HG02943 (cell line): ENCODE results near the gene DKK1.

Source experiments
- ATAC-seq: cut with Tn5 transposase; IDR thresholded peaks from one replicate; pipeline ENCODE4 v1.9.1; 2021; ENCODE audit warnings: mild to moderate bottlenecking, low read depth, moderate library complexity; ENCODE audit not compliant: unreplicated experiment

Gene DKK1

DNA sequence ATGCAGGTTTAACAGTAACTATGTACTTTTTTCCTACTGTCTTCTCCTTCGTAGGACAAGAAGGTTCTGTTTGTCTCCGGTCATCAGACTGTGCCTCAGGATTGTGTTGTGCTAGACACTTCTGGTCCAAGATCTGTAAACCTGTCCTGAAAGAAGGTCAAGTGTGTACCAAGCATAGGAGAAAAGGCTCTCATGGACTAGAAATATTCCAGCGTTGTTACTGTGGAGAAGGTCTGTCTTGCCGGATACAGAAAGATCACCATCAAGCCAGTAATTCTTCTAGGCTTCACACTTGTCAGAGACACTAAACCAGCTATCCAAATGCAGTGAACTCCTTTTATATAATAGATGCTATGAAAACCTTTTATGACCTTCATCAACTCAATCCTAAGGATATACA is 2.4 kb downstream of the DKK1 start:
- no peak for ATAC-seq

DNA sequence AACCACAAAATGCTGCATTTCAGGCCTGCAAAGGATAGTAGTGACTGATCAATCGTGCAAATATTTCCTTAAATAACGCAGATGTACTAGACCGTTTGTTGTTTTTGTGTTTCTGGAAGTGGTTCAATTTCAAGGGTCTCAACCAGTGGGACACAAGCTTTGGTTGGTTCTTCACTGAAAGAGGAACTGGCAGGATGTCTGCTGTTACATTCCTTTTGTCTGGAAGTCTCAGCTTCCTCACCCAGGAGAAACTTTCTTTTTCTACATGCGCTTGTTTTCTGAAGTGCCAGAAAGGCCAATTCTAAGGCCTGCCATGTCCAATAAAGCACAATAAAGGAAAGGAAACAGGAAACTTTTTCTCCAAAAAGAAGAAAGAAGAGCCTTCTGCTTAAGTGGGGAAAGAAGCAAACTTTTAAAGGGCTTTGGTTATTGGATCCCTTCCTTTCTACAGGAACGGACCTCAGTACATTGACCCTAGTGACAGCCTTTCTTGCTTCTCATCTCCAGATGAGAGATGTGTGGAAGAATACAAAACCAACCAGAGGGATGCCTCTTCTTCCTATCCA is 4.1 kb downstream of the DKK1 start:
- ATAC-seq: no peak

DNA sequence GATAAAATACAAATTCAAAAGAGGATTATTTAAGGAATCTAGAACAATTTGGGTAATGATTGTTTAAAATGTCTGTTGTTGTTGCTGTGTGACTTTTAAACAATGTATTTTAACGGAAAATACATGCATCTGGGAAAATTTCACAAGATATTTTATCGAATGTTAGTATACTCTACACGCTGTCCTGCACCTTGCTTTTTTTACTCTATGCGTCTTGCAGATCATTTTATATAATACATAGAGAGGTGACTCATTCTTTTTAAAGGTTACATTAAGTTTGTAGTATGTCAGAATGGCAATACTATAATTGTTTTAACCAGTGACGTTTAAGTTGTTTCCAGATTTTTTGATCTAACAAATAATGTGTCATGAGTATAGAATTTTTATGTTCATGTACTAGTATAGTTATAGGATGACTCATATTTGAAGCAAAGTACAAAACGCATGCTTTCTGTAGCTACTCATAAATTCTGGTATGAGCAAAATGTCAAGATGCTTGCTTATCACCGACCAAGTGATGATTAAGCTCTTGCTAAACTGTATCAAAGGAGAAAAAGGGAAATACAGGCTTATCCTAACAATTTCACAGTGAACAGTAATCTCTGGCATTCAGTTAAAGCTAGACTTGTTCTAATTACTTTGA is 4.9 kb downstream of the DKK1 start:
- ATAC-seq: no peak

DNA sequence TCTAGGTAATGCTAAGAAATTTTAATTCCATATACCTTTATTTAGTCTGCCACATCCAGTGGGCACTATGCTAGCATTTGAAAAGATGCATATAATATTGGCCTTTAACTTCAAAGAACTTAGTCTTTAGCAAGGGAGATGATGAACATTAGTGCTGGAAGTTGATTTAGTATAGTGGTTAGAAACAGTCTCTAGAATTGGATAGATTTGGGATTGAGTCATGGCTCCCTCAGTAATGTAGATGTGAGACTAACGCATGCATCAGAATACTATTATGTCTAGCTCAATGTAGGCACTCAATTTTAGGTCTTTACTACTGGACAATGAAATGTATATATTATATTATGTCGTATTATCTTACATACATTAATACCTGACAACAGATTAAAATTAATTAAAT is 5.8 kb downstream of the DKK1 start:
- ATAC-seq: no peak

DNA sequence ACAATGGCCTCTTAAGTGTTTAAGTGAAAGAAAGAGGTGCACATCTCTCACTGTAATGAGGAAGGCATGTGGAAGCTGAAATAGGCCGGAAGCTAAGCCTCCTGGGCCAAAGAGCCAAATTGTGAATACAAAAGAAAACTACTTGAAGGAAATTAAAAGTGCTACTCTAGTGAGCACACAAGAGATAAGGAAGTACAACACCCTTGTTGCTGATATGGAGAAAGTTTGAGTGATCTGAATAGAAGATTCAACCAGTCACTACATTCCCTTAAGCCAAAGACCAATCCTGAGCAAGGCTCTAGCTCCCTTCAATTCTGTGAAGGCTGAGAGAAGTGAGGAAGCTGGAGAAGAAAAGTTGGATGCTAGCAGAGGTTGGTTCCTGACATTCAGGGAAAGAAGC is 8.2 kb downstream of the DKK1 start:
- ATAC-seq: no peak

DNA sequence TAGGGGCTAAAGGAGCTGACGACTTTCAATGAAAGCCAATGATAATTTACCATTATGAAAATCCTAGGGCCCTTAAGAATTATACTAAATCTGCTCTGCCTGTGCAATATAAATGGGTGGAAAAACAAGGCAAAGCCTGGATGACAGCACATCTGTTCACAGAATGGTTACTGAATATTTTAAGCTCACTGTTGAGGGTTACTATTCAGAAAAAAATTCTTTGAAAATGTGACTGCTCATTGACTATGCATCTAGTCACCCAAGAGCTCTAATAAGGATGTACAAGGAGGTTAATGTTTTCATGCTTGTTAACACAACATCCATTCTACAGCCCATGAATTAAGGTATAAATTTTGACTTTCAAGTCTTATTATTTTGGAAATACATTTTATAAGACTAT is 8.9 kb downstream of the DKK1 start:
- no peak for ATAC-seq

DNA sequence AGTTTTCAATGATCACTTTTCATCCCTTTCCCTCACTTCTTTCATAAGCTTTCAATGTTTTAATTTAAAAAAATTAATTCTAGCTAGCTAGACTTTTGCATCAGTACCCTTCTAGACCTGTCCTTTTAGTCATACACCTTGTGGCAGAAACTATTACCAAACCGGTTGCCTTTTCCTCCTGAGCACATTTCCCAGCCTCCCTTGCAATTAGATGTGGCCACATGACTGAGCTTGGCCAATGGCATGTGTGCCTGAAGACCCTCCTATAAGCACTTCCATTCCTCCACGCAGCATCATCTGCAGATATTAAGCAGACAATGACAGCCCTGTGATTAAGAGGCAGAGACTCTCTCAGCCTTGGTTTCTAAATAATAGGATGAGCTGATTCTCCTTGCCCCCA is 12.3 kb downstream of the DKK1 start:
- no peak for ATAC-seq

DNA sequence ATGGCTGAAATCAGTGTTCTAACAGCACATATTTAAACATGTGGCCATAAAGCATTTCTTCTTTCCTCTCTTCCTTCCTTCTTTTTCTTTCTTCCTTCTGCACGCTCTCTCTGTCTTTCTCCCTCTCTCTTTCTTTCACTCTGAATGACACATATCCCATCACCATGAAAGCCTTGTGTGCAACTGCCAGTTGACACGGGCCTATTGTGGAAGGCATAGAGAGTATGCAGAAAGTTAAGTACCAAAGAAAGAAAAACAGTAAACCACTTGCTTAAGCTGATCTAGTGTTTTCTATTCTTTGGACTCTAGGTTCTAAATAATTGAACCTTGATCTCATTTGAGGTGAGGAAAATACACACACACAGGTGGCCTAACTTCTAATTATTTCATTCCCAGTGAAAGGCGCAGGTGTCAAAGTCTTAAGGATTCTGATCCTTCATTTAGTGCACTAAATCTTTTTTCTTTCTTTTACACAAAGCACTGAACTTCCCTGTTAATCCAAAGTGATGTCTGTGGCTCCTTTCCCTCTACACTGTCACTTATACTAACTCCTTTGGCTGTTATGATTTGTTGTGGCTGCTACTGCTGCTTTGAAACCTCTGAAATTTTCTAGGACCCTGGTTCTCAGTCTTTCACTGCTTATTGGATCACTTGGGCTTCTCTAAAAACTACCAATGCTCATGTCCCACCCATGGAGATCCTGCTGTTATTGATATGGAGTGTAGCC is 17.7 kb downstream of the DKK1 start:
- no peak for ATAC-seq

DNA sequence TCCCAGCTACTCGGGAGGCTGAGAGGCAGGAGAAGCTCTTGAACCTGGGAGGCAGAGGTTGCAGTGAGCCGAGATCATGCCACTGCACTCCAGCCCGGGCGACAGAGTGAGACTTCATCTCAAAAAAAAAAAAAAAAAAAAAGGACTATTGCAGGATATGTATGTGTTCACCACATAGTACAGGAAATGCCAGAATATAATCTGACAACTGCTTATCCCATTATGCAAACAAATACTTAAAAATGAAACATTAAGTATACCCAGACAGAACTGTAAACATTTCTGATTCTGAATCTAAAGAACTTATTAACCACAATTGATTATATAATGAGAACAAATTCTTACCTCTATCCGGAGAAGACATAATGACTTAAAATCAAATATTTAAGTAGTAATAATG is 18.7 kb downstream of the DKK1 start:
- ATAC-seq: no peak

DNA sequence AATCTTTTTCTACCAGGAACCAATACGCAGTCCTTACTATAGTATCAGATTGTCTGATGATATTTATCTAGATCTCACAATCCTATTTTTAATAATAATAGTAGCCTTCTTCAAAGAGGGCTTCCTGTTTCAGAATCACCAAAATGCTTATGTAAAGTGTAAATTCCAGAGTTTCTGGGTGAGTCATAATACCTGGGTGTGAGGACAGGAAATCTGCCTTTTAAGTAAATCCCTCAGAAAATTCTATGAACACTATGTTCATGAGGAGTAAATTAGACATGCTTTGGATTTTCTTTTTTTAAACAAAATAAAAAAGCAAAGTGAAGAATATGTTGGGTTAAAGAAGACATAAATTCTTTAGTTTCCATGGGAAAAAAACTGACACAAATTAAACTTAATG is 20.5 kb downstream of the DKK1 start:
- no peak for ATAC-seq

DNA sequence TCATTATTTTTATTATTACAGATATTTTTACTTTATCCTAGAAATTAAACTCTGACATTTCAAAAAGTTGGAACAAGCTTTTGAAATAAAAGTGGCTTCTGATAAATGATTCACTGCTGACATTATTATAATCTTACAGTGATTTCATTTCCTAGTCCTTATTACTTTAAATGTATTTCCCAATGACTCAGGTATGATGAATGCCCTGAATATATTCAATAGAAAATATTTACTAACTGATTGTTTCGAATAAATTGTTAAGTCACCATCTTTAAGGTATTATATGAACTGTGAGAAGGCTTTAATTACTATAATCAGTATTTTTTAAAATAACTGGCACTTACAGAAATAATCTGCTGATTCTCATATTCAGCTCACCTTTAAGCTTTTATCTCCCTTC is 21.6 kb downstream of the DKK1 start:
- no peak for ATAC-seq

DNA sequence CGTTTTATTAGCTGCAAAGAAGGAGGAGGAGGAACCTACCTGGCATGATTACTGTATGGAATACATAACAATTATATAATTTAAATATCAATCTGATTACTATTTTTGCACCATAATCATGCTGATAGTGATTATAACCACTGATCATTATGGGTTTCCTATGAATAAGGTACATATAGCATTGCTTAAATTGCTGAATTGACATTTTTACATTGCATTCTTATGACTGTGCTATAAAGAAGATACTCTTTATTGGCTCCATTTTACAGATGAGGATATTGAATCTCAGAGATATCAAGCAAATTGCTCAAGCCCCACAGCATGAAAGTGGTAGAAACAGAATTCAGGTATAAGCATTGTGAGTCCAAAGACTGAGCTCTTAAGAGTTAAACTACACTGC is 23.1 kb downstream of the DKK1 start:
- no peak for ATAC-seq

DNA sequence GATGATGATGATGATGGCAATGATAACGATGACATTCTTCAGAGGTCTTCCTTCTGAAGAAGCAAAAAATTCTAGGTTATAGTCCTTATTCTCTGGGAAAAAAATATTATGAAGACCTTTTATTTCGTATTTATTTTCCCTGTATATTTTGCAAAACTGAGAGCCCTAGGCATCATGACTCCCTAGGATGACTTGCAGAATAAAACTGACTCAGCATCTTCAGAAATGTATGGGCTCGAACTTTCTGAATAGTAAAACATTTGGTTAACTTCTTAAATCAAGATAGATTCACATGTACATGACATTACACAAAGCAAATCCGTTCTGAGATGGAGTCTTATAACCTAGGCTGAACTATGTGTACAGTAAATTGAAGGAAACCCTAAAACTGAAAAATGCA is 29.4 kb downstream of the DKK1 start:
- ATAC-seq: no peak

DNA sequence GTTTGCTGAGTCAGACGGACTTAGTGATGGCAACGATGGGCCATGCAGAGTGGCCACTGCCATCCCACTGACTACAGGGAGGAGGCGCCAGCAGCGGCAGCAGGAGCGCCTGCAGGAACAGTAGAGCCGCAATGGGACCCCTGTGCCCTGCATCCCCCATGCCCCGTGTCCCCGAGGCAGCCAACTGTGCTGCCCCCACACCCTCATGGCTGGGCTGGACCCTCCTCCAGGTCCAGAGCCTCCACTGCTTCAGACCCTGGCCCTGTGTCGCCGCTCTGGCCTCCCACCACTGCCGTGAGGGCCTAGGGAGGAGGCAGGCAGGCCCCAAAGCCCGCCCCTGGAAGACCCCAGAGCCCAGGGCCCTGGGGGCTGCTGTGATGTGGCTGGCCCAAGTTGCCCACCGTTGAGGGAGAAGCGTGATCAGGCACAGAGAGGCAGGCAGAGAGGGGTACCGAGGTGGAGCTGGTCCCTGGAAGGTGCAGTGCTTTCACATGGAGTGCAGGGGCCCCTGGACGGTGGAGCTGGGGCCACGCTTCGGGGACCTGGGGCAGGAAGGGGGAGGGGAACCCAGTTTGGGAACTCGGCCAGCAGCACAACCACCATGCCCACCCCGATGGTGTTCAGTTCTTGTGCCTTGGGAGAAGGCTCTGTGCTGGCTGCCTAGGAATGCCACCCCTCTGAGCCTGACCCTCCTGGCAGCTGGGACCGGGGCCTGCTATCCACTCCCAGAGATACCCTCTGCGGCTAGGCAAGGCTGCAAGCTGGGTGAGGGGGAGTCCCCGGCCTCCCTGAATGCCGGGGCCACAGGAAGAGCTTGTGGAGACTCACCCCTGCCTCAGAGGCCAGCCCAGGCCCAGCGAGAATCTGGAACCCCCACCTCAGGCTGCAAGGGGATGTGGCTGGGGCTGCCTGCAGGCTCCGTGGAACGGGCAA is 32.6 kb downstream of the DKK1 start:
- no peak for ATAC-seq

DNA sequence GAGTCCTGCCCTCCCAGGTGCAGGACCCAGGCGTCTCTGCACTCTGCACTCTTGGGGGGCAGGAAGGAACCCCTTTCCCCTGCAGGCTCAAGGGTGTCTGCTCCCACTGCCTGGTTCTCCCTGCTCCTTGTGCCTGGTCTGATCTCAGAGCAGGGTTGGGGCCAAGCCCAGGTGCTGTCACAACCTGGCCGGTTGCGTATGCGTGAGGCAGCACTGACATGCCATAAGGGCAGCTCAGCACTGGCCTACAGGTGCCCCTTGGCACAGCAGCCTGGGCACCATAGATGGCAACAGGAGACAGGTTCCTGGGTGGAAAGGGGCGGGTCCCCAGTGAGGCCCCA is 33.2 kb downstream of the DKK1 start:
- ATAC-seq: no peak

DNA sequence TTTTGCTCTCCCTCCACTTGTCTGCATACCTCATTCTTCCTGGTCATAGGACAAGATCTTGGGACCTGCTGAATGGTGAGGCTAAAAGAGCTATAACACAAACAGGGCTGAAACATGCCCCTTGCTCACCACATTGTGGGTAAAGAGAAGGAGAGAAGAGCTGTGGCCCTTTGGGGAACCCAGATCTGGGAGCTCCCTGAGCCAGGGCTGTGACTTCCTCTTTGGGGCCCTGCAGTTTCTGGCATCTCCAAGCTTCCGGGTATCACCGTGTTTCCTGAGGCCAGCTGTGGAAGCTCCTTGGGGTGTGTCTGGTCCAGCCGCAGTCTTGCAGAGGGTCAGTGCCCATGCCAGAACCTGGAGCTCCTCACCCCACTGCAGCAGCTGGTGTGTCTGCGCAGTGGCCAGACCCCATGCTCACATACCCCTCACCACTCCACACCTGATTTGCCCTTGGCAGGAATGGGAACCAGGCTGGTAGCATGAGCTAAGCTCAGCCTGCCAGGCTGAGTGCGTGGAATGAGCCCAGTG is 34.0 kb downstream of the DKK1 start:
- ATAC-seq: no peak

DNA sequence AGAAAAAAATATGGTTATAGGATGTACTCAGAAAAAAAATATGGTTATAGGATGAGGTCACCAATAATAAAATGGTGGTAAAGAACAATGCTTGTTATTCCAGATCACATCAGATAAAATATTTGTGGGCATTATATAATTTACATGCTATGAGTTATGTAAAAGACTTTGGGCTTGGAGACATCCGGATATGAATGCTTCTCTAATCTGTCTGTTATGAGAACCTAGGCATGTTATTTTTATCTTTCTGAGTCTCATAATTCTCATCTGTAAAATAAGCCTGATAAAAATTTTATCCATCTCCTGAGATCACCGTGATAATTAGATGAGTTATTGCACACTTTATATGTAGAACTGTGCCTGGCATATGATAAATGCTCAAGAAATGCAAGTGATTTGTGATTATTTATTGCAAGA is 37.8 kb downstream of the DKK1 start:
- ATAC-seq: no peak

DNA sequence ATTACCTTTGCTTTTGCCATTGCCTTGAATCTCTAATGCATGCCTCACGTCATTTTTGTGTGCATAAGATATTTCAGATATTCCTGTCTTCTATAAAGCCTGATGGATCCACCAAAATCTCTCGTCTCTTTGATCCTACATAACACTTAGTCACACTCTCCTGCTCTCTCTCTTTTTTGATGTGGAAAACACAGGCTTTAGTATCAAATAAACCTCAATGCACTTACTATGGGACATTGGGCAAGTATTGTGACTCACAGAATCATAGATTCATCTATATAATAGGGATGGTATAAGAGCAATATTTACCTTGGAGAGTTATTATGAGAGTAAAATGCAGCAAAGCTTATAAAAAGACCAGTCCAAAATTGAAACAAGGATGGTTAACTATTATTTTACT is 39.1 kb downstream of the DKK1 start:
- ATAC-seq: no peak

DNA sequence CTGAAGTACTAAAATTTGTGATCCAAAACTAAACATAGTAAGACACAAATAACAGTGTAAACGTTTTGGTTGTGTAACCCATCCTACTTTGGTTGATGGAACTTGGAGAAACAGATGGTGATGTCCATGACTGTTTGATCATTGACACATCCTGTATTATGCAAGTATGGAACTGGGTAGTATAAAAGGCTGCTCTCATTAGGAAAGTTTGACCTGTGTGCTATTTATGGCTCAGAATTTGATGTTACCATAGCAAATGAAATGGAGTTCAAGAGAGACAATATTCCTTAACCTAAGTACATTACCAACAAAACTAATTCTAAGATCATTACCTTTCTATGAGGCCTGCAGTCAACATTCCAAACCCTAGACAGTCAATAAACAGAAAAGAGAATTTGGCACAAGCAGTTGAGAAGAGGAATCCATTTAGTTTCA is 39.9 kb downstream of the DKK1 start:
- no peak for ATAC-seq

DNA sequence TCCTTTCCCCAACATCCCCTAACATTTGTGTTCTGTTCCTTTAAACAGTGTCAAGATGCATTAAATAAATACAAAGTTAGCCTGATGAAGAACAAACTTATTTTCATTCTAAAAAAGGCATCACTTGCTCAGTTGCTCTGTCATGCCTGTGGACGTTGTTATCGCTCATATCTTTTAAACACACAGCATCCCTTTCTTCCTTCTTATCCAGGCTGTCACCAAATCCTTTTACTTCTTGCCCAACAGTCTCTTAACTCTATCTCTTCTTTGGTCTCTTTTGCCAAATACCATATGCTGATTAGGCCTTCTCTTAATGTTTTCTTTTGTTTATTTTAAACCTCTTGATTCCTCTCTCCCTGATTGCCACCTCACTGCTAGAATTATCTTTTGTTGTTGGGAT is 43.9 kb downstream of the DKK1 start:
- no peak for ATAC-seq

DNA sequence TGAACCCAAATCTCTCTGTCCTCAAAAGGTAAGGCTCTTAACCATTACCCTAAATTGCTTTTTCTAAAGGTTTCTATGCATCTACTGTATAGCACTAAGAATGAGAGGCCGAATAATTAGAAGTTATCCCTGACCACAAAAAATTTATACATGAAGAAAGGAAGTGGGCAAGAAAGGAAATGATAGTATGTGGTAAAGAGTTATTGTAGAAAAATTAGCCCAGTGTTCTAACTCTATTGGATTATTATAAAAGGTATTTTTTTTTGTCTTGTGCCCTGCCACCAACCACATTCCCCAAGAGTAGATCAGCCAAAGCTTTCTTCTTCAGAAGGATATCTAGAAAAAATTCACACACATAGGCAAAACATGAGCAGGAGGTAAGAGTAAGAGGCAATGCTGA is 45.4 kb downstream of the DKK1 start:
- ATAC-seq: no peak
